K562 (cell line): ENCODE measurements around the gene RERE. TPM values are rescaled to one million over a fixed set of nuclear protein-coding genes. Genes with fewer than 3 reads are reported as not detected.

Source experiments
- ATAC-seq: fragments of 200-7000 bp; cut with Tn5 transposase; 3 replicates; pipeline ENCODE4 v1.9.1; 2020; ENCODE audit warnings: moderate library complexity
- BruUV-seq: library from RNA; stranded (reverse); fragments of 400-500 nt; replicated peaks from 2 replicates; lab custom pipeline; 2021; lab: Mats Ljungman, UMichigan
- CTCF ChIA-PET: fragments of 300-600 bp; formaldehyde crosslinking; extraction: SDS; loops from one replicate; lab custom pipeline; 2021; ENCODE audit warnings: low intra/inter-chr PET ratio; lab: Yijun Ruan, JAX
- POLR2A ChIA-PET: fragments of 300-600, 350-650 bp; sonication (Branson Sonifier 250); formaldehyde crosslinking; extraction: SDS; loops from one replicate; lab custom pipeline; 2021; ENCODE audit warnings: antibody characterized with exemption, inconsistent platforms; lab: Yijun Ruan, JAX
- DNase-seq, 4 experiments: peaks; one replicate each; pipeline versions ENCODE4 v3.0.0 to v3.0.0-alpha.2; 2011 to 2018; ENCODE audit warnings: low spot score in 3 of 4, mixed read lengths in 3 of 4; ENCODE audit errors: extremely low read depth in 1 of 4
- FAIRE-seq: peaks from 2 replicates; lab custom pipeline; 2011; peaks lifted over from hg19 to GRCh38; lab: Jason Lieb, UNC
- H2AFZ ChIP-seq: 2 replicates; pipeline ENCODE4 v1.6.0; 2011; ENCODE audit warnings: low read depth, low read length, control low read depth, inconsistent platforms
- H3K27ac ChIP-seq: fragments of 200-600 bp; 3 replicates; pipeline ENCODE4 v1.8.0; 2011; ENCODE audit warnings: low read depth, mild to moderate bottlenecking, control low read depth, inconsistent platforms, low read length, moderate library complexity, mixed read lengths; ENCODE audit errors: extremely low read depth
- H3K27me3 ChIP-seq, 2 experiments: fragments of 300-600 bp in 1 of 2; 2 replicates in 1 of 2; 3 replicates in 1 of 2; pipeline versions ENCODE4 v1.6.0 to v1.8.0; 2011; ENCODE audit warnings: inconsistent platforms in 2 of 2, low read length in 2 of 2, mild to moderate bottlenecking in 1 of 2, mixed read lengths in 1 of 2, moderate library complexity in 1 of 2; ENCODE audit not compliant: control insufficient read depth in 2 of 2, insufficient read depth in 2 of 2
- H3K36me3 ChIP-seq: fragments of 300-600 bp; 3 replicates; pipeline ENCODE4 v1.8.0; 2011; ENCODE audit warnings: mild to moderate bottlenecking, low read length, inconsistent platforms; ENCODE audit not compliant: control insufficient read depth, insufficient read depth
- H3K4me1 ChIP-seq, 2 experiments: fragments of 200-600 bp in 1 of 2; replicated peaks in 1 of 2; 2 replicates in 1 of 2; 3 replicates in 1 of 2; pipeline versions ENCODE4 v1.5.1 to v1.8.0; 2011; ENCODE audit warnings: inconsistent platforms in 2 of 2, low read length in 2 of 2, mild to moderate bottlenecking in 1 of 2, mixed read lengths in 1 of 2, moderate library complexity in 1 of 2; ENCODE audit not compliant: control insufficient read depth in 2 of 2, insufficient read depth in 2 of 2
- H3K4me2 ChIP-seq: 2 replicates; pipeline ENCODE4 v1.6.1; 2011; ENCODE audit warnings: low read length, control low read depth, inconsistent platforms, mixed read lengths; ENCODE audit not compliant: insufficient read depth
- H3K4me3 ChIP-seq: fragments of 200-600 bp; sonication (generic), shearing (Covaris generic); 2 replicates; pipeline ENCODE4 v1.5.1; 2016; ENCODE audit warnings: control low read depth, inconsistent platforms
- H3K79me2 ChIP-seq: fragments of 200-600 bp; 3 replicates; pipeline ENCODE4 v1.8.0; 2011; ENCODE audit warnings: low read length, inconsistent platforms; ENCODE audit not compliant: control insufficient read depth, insufficient read depth
- H3K9ac ChIP-seq, 2 experiments: 2 replicates each; pipeline versions ENCODE4 v1.6.0 to v1.6.1; 2011; ENCODE audit warnings: low read depth in 2 of 2, low read length in 2 of 2, control low read depth in 1 of 2, inconsistent platforms in 1 of 2, mild to moderate bottlenecking in 1 of 2, mixed read lengths in 1 of 2; ENCODE audit not compliant: insufficient read depth in 1 of 2
- H3K9me1 ChIP-seq: one replicate; pipeline ENCODE4 v1.6.0; 2011; ENCODE audit warnings: inconsistent platforms, mild to moderate bottlenecking, low read length, moderate library complexity; ENCODE audit not compliant: control insufficient read depth, insufficient read depth
- H3K9me3 ChIP-seq: replicated peaks from 2 replicates; pipeline ENCODE4 v1.5.1; 2011; ENCODE audit warnings: low read depth, low read length, inconsistent platforms; ENCODE audit not compliant: control insufficient read depth, insufficient read depth
- H4K20me1 ChIP-seq: replicated peaks from 2 replicates; pipeline ENCODE4 v1.6.1; 2011; ENCODE audit warnings: low read length, inconsistent platforms, mixed read lengths; ENCODE audit not compliant: control insufficient read depth, insufficient read depth
- DIDO1 ChIP-seq: fragments of 450-650 bp; IDR thresholded peaks from 2 replicates; pipeline ENCODE4 v1.6.1; 2016; ENCODE audit warnings: low read depth, missing biosample characterization, missing genetic modification characterization
- TARDBP ChIP-seq: fragments of 450-650 bp; IDR thresholded peaks from 2 replicates; pipeline ENCODE4 v1.6.1; 2016
- ZNF431 ChIP-seq: sonication (generic); formaldehyde crosslinking; IDR thresholded peaks from 2 replicates; pipeline ENCODE4 v1.8.0; 2022; ENCODE audit warnings: mild to moderate bottlenecking, missing genetic modification reagents
- ZNF740 ChIP-seq, 3 experiments: fragments of 200-800 bp in 1 of 3; sonication (Bioruptor generic) in 1 of 3; sonication (generic) in 1 of 3; formaldehyde crosslinking in 1 of 3; IDR thresholded peaks; 2 replicates each; pipeline versions ENCODE4 v1.6.1 to v1.8.0; 2016 to 2022; ENCODE audit warnings: mild to moderate bottlenecking in 2 of 3, missing compliant biosample characterization in 2 of 3, missing genetic modification characterization in 2 of 3, missing genetic modification reagents in 1 of 3
- WGBS: fragments of 100-300 bp; shearing (Covaris generic); methylation state at CpG from one replicate; pipeline ENCODE4 v1.1.6; 2016; ENCODE audit warnings: low coverage, mixed read lengths; ENCODE audit not compliant: insufficient coverage; ENCODE audit errors: missing lambda C conversion rate; 5-methylcytosine and 5-hydroxymethylcytosine counted together
- in situ Hi-C: fragments of 300-500 bp; cut with MboI; formaldehyde crosslinking; loops from 4 replicates; pipeline ENCODE4 v1.15.0; 2018; ENCODE audit warnings: inconsistent platforms, mixed read lengths
- intact Hi-C: fragments of 100-400 bp; cut with micrococcal nuclease; formaldehyde crosslinking; loops from 2 replicates; pipeline ENCODE4 v1.14.2; 2022
- polyA plus RNA-seq, 8 experiments: library from polyadenylated mRNA; depleted of rRNA in 4 of 8; stranded (reverse) in 5 of 8; unstranded in 3 of 8; fragments of >200 nt; fragmentation: Nextera tagmentation in 2 of 8; fragmentation: Illumina TruSeq in 1 of 8; extraction: Ambion mirVana in 2 of 8; extraction: Trizol in 1 of 8; gene quantifications; 2 replicates each; pipeline versions ENCODE4 v1.2.1 to v1.2.3, GENCODE V29; 2011 to 2014; ENCODE audit warnings: inconsistent platforms in 1 of 8, missing spikeins in 1 of 8
- total RNA-seq, 7 experiments: library from RNA; depleted of rRNA in 6 of 7; stranded (reverse); fragments of >200 nt in 6 of 7; fragmentation: Illumina TruSeq in 2 of 7; extraction: Trizol in 2 of 7; gene quantifications; 2 replicates each; pipeline versions ENCODE4 v1.2.1 to v1.2.3, GENCODE V29; 2011 to 2021; ENCODE audit warnings: low replicate concordance in 1 of 7

The RERE gene
- total and polyA plus RNA-seq, 9 of the 15 experiments (the other 6 are each of a cell fraction or from before 2014, with no cell fraction given) = 3.0 to 51.5 (median 13.4) TPM

DNA sequence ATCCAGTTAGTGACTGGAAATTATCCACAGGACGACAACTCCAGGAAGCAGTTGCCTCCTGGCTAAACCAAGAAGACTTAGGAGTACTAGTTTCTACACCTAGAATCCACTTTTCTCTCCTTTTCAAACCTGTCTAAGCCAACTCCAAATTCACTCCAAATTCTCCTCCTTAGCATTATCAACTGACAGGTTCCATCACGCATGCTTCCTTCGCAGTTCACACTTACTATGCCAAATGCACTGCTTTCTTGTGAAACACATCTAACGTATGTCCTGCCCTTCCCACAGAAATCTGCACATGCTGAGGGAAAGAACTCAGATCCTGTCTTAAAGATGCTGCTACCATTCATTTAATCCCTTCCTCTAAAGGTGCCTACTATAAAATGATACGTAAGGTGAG, 225.9 kb downstream of the RERE start:
- TF ChIP-seq TARDBP (no peak), ZNF740 (CRISPR knock-in tag; IDR thresholded peaks at IDR 0.05) (no peak), ZNF740 (tag; IDR thresholded peaks at IDR 0.05) (no peak), ZNF431 (no peak), DIDO1 (tag) (no peak)
- BruUV-seq = no TSS peak
- no peaks in the 10 kb centered on the region; the same call in 1 of the 2 replicates for H4K20me1 ChIP-seq
- H3K27ac ChIP-seq = no peak overlapping the region; the same call in 2 of the 3 replicates
- DNase-seq (no peak), FAIRE-seq (no peak), ATAC-seq (no peak; the same call in 2 of the 3 replicates)
- no peaks in the 10 kb centered on the region for H3K36me3 ChIP-seq
- H3K9ac ChIP-seq = no peak overlapping the region
- ChIA-PET CTCF (no interaction called here), POLR2A (no interaction called here)
- H3K4me2 ChIP-seq = no peak overlapping the region
- H3K4me3 ChIP-seq = no peak overlapping the region
- no peaks in the 10 kb centered on the region for H3K27me3 ChIP-seq
- in situ Hi-C loops (no loop called here), intact Hi-C loops (no loop called here)
- H3K9me3 ChIP-seq = peaks cover 6% of the 10 kb centered on the region
- H2AFZ ChIP-seq = no peak overlapping the region
- 79% methylated on average over 5 of the region's 5 CpGs for WGBS
- H3K79me2 ChIP-seq = peaks cover 16% of the 10 kb centered on the region; the same call in 2 of the 3 replicates
- H3K9me1 ChIP-seq = no peaks in the 10 kb centered on the region
- peaks cover 0 to 9% of the 10 kb centered on the region in 2 experiments; a peak in 3 of 5 replicates for H3K4me1 ChIP-seq
